NCI-H1417 (cell line): ENCODE data around the gene TAS2R60.
"Not testable (repeated sequence)": the region's sequence is repeated elsewhere in the genome, so short reads cannot be mapped to it uniquely, and the experiment has no call there.

Source experiments
- DNase-seq, 3 experiments: peaks; one replicate each; lab custom pipeline; 2025; lab: John Stamatoyannopoulos, UW

Gene TAS2R60

DNA sequence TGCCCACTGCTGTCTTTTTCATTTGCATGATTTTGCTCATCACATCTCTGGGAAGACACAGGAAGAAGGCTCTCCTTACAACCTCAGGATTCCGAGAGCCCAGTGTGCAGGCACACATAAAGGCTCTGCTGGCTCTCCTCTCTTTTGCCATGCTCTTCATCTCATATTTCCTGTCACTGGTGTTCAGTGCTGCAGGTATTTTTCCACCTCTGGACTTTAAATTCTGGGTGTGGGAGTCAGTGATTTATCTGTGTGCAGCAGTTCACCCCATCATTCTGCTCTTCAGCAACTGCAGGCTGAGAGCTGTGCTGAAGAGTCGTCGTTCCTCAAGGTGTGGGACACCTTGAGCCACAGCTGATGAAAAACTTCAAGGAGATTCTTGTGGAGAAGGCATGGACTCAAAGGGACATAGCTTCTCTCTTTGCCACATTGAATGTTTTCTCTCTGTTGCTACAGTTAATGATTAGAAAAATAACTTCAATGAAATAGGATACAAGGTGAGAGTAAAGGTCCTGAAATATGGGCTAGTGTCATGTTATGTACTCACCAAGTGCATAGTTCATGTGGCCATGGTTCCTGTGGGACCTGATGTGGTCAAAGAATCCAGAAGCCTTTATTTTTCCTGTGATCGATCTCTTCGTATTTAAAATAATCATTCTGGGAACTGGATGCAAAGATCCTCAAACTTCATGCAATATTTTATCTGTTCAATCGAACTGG lies 970 bp downstream of the TAS2R60 start:
- DNase-seq = no peak

DNA sequence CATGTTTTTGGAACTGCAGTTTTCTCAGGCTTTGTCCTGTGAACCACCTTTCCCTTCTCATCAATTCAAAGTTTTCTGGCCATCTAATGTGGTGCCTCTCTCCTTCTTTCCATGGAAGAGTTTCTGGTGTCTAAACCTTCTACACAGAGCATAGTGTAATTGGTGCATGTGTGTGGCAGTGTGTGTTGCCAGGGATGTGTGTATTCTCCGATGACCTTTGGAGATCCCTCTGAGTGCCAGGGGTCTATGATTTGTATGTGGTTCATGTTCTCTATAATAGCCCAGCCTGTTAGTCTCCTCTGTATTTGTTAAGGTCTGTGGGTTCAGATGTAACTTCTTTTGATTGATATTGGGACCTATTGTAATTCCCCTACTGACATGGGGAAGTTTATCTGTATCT lies 1.5 kb downstream of the TAS2R60 start:
- no peak for DNase-seq

DNA sequence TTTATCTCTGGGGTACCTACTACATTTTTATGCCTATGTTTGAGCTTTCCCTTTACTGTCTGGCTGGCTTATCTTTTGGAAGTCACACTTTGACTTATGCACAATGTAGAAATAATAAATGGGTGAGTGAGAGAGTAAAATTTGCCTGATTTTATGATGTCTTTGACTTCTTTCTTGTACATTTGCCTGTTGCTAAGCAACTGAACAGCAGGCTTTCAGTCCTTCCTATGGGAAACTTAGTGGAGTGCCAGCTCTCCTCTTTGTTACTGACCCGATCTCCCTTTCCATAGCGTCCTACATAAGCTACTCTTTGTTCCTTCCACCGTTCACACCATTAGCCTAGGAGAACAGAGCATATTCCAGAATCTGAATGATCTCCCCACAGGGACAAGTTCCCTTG lies 4.2 kb downstream of the TAS2R60 start:
- DNase-seq = peak in 1 of 3 experiments; percentile 39

DNA sequence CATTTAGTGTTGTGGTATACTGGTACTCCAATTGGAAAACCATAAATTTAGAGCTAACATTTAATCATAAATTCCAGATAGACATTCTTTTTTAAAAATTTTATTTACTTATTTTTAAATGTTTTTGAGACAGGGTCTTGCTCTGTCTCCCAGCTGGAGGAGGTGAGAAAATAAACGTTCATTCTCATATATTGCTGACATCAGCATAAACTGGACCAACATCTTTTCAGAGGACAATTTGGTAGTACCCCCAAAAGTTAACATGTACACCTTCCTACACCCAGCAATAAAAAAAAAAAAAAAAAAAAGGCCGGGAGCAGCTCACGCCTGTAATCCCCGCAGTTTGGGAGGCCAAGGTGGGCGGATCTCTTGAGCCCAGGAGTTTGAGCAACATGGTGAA lies 5.2 kb downstream of the TAS2R60 start:
- no peak for DNase-seq

DNA sequence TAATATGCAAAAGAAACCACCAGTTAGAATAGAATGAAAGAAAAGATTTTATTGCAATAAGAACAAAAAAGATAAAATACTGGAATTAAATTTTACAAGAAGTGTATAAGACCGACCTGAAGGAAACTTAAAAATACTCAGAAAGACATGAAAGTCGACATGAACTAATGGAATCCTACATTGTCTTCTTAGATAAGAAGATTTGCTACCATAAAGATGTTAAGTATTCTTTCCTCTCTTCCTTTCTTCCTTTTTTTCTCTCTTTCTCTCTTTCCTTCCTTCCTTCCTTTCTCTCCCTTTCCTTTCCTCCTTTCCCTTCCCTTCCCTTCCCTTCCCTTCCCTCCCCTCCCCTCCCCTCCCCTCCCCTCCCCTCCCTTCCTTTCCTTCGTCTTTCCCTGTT lies 6.5 kb downstream of the TAS2R60 start:
- no peak for DNase-seq

DNA sequence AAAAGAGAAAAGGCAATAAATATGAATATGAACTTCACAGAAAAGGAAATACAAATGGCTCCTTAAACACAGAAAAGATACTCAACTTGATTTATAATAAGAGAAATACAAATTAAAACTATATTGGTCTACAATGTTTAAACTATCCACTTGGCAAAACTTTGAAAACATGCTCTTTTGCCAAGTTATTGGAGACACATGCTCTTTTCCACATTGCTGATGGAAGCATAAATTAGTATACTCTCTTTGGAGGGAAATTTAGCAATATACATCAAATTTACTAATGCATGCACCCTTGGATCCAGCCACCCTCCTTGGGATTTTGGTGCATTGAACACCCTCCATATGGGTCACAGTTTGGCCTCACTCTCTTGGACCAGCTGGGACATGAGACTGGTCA lies 7.9 kb downstream of the TAS2R60 start:
- DNase-seq = no peak

DNA sequence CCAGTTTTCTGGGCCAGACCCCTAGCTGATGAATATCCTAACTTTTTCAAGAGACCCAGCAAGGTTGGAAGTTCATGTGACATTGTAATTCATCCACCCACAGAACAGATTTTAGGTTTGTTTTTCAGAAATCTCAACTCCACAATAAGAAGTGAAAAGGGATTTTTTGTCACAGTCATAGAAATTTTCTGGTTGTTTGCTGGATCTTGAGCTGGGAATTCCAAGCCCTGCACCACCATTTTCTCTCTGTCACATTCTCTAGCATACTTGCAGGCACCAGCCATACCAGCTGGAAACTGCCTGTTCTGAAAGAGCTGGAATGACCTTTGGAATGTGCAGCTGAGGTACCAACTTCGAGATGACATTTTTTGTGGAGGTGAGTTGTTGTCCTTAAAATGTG lies 8.5 kb downstream of the TAS2R60 start:
- no peak for DNase-seq

DNA sequence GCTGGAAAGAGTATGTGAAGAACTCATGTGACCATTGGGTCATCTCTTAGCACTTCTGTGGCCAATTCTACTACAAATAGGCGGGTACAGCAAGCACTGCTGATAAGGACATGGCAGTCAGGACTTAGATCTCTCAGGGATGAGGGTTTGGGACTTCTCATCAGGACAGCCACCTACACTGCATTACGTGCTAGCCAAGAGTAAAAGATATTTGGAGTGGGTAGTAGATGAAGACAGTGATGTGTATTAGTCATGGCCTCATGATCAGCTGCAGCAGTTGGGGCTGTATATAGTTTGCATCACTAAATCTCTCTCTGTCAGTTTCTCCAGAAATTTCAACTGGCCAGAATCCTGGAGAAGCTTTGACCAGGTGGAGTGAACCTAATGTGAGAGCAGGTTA lies 9.2 kb downstream of the TAS2R60 start:
- no peak for DNase-seq

DNA sequence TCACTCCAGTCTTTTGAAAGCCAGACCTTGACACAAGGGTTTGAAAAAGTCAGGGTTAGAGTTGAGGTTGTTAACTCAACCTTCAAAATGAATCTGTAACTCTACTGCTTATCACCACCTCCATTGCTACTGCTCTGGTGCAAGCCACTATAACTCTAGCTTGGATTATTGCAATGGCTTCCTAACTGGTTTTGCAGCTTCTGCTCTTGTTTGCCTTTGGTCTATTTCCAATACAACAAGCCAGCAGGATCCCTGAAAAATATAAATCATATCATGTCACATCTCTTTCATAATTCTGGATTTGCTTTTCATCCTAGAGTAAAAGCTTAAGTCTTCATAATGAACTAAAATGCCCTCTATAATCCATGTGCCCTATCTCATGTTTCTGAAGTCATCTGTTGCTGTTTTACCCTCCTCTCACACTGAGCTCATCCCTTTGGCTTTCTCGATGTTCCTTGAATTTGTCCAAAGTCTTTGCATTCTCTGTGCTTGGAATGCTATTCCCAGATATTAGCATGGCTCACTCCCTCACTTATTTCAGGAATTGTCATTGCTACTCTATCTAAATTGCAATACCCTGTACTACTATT lies 10.9 kb downstream of the TAS2R60 start:
- peak in 1 of 3 experiments; percentile 18 for DNase-seq

DNA sequence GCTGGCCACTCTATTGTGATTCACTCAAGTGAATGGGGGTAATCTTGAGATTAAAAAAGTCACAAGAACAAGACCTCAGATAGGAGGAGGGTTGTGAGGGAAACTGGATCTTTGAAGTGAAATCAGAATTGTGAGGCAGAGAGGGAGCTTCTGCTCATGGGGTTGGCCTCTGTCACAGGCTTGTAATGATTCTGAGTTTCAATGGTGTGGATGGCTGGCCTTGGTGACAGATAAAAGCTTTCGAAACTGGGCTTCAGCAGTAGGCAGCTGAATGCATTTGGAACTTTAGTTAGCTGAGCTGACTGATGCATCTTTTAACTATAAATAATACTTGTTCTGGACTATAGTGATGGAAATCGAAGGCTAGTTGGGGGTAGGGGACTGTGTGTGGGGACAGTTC lies 12.2 kb downstream of the TAS2R60 start:
- no peak for DNase-seq

DNA sequence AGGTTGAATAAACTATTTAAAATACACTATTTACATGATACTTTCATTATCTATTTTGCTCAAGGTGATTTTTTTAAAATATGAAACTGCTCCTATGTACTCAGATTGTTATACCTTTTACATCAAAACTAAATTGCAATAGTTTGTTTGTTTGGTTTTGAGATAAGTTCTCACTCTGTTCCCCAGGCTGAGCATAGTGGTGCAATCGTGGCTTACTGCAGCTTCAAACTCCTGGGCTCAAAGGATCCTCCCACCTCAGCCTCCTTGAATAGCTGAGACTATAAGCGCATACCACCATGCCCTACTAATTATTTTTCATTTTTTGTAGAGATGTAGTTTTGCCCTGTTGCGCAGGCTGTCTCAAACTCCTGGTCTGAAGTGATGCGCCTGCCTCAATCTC lies 12.7 kb downstream of the TAS2R60 start:
- DNase-seq = no peak

DNA sequence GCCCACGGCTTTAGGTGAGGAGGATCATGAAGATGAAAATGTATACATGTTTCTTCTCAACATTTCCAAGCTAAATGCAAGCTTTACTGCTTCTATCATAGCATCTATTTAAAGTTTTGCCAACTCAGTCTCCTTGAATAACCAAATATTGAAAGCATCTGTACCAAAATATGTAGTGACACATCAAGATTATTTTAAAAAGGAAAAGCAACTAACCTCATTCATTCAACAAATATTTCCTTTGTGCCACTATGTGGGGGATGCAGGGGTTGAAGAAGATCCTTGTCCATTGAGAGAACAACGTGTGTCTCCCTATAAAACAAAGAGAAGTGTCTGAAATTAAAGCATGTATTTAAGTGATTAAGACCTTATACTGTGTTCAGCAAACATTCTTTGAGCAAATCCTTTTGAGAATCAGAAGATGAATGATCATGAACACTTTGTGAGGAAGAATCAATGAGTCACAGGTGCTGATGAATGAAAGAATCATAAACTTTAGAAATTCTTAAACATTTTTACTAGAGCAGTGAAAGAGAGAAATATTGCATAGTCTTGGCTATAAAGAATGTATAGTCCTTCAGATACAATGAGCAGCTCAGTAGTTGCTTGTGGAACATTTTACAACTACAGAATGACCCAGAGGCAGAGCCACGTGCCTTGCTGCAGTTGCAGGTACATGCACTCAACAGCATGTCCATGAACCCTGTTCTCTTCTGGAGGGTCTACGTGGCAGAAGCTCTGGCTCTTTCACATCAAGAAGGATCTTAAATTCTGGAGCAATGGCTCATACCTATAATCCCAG lies 13.9 kb downstream of the TAS2R60 start:
- no peak for DNase-seq

DNA sequence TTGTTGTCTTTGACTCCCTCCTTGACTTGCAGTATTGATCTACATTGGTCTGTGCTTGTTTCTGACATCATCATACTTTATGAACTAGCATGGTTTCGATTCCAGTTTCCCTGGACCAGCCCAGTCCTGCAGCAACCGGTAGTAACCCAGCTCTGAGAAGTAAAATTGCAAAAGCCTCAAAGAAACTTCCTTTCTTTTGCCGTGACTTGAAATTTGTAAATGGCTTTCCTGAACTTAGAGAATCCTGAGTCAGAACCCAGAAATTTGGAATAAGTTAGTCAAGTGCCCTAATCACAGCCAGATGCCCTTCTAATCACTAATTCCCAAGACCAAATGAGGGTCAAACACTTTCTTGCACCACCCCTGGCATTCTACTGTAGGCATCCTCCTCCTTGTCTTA lies 15.0 kb downstream of the TAS2R60 start:
- no peak for DNase-seq

DNA sequence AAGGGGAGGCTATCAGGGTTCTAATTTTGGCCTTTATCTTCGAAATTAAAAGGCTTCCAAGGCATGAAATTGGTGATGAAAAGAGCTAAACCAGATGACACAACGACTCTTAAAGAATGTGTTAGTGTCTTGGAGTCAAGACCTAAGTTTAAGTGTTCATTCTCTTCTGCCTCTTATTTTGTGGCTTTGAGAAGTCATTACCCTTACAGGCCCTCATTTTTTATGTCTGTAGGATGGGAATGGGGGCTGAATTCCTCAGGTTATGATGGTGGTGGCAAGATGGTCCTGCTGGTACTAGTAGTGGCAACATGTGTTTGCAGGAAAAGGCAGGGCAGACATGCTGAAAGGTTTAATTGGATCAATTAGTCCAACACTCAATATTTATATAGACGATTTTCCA lies 15.4 kb downstream of the TAS2R60 start:
- DNase-seq = no peak

DNA sequence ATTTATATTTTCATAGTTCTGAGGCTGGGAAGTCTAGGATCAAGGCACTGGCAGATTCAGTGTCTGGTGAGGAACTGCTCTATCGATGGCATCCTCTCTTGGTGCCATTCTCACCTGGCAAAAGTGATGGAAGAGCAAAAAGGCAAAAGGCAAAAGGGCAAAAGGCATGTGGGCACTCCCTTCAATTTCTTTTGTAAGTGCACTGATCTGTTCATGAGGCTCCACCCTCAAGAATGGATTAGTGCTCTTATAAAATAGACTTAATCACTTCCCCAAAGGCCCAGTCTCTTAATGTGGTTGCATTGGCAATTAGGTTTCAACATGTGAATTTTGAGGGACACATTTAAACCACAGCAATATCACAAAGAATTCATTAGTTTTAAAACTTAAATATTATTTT lies 16.1 kb downstream of the TAS2R60 start:
- no peak for DNase-seq

DNA sequence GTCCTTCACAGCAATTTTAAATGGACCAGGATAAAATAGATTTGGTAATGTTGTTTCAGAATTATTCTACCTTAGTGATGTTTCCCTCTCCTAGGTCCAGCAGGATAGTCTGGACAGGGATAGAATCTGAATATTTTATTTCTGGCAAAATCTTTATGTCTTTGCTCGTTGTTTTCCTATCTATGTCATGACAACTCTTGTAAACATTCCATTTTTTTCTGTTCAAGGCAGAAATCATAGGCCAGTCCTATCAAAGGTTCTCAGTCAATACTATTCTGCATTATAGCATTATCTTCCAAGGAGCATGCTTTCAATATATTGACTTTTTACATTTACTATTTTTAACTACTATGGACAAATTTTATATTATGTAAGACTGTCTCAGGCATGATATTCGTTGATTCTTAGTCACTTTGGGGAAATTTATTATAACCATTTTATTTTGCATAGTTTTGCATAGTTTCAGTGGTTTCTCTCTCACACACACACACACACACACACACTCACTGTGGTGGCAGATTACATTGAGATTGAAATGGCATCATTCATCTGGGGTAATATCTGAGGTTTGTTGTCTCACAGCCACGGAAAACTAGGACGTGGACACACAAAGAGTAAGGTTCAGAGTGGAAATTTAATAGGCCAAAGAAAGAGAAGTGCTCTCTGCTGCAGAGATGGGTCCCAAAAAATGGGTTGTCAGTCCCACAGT lies 17.2 kb downstream of the TAS2R60 start:
- no peak for DNase-seq

DNA sequence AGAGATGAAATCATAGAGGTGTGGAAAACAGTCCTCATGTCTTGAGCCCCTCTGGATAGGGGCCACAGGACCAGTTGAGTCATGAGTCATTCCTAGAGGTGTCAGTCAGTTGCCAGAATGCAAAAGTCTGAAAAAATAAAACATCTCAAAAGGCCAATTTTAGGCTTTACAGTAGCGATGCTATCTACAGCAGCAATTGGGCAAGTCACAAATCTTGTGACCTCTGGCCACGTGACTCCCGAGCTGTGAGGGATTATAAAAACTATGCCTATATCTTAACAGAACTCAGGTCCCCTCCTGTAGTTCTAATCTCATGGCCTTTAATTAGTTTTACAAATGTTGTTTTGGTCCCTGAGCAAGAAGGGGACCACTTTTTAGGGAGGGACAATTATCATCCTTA lies 18.8 kb downstream of the TAS2R60 start:
- DNase-seq = no peak

DNA sequence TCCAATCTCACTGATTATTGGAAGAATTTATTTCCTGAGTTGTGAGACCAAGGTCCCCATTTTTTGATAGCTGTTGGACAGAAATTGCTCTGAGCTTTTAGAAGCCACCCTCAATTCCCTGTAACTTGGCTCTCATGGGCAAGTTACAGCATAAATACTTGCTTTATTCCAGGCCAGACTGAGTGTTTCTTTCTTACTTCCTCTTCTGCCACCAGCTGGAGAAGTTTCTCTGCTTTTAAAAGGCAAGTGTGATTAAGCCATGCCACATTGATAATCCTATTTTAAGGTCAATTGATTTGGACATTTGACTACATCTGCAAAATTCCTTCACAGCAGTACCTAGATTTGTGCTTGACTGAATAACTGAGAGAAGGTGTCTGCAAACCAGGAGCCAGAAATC lies 20.3 kb downstream of the TAS2R60 start:
- DNase-seq = no peak

DNA sequence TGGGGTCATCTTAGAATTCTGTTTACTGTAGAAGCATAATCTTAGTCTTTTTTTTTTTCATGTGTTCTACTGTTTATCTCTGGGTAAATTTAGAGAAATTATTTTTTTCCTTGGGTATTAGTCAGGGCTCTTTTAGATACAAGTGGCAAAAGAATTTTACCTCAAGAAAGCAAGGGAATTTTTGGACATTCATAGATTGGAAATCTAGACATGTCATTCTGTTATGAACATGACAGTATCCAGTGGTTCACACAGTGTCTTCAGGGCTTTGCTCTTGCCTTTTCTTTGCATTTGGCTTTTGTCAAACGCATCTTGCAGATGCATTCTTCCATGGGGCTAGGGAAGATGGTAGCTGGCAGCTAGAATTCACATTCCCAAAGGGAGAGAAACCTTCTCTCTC lies 20.7 kb downstream of the TAS2R60 start:
- DNase-seq = no peak

DNA sequence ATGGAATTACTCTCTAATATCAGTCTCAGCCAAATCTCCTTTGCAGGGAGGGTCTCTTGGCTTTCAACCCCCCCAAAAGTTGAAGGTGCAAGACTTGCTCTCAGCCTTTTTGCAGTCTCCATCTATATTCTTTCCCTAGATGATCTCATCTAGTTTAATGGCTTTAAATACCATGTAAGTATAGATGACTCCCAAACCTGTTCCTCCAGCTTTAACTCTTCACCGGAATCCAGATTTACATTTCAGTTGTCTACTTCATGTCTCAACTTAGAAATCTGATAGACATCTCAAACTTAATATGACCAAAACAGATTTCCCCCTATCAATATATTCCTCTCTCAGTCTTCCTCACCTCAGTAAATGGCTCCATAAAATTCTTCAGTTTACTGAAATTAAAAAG lies 24.5 kb downstream of the TAS2R60 start:
- no peak for DNase-seq

DNA sequence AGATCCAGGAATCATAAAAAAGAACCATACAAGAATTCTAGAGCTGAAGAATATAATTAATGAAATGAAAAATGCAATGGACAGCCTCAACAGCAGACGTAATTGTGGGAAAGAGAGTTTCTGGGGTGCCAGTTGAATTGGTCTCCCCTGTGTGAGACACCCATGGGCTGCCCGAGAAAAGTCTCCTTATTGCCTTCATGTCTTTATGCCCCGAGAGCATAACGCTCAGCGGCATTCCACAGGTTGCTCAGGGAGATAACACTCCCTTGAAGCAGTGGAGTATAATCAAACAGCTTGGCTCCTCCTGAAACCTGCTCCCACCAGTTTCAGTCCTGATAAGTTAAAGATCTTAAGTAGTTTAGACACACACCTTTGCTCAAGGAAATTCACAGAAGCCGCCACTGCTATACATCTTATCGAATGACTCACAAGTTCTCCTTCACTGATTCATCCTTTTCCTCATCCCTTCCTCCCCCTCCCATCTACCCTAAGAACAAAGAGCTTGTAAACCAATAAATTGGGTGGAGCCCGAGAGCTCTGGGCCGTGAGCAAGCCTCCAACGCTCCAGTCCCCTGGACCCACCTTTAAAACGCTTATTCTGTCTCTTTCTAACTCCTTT lies 28.9 kb downstream of the TAS2R60 start:
- DNase-seq = not testable (repeated sequence)

DNA sequence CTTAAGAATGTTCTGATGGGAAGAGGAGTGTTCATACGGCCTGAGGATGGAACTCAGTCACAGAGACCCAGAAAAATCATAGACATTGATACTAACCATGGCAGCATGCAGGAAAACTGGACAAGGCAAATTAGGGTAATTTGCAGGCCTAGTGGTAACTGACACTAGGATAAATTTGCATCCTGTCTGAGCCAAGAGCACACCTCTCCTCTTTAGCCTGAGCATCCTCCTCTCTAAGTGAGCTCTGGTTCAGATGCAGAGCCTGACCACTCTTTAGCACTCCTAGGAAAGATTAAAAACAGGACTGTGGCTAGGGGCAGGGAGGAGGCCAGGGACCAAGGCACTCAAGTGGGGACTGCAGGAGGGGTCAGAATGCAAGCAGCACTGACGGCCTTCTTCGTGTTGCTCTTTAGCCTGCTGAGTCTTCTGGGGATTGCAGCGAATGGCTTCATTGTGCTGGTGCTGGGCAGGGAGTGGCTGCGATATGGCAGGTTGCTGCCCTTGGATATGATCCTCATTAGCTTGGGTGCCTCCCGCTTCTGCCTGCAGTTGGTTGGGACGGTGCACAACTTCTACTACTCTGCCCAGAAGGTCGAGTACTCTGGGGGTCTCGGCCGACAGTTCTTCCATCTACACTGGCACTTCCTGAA lies 34.4 kb downstream of the TAS2R60 start, which contains the start of gene TAS2R41:
Gene TAS2R41 (plus strand): TSS at position 373 of the 650 bp plus-strand sequence. CDS start 0 bp downstream, at position 373.
- no peak for DNase-seq
